GM19193 (cell line): Measurements from ENCODE around the gene KIAA0513.

Experiments
- POLR2A ChIP-seq: IDR thresholded peaks from 4 replicates; pipeline ENCODE4 v1.6.1; 2011; ENCODE audit not compliant: insufficient read depth, insufficient read length; ENCODE audit errors: extremely low read depth

KIAA0513 gene

DNA sequence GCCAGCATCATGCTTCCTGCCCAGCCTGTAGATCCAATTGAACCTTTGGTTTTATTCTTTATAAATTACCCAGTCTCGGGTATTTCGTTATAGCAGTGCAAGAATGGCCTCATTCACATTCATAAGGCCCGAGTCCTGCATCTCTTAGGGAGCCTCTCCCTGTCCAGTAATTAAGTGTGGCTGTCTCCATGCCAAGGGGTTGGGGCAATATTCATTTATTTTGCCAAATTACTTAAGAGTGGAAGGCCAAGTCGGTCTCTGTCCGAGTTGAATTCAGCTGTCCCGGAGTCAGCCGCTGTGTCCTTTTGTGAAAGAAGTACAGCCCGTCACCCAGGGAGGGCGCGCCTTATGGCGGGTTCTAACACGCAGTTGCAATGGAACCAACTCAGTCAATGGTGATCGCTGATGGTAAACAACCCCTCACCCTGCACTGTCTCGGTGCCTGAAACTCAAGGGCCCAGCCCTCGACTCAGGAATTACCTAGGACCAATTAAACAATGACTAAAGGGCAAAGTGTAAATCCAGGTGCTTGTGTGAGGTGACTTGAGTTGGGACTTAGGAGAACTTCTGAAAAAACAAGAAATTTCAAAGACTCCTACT lies 22.2 kb downstream of the KIAA0513 start:
- TF ChIP-seq POLR2A = no peak

DNA sequence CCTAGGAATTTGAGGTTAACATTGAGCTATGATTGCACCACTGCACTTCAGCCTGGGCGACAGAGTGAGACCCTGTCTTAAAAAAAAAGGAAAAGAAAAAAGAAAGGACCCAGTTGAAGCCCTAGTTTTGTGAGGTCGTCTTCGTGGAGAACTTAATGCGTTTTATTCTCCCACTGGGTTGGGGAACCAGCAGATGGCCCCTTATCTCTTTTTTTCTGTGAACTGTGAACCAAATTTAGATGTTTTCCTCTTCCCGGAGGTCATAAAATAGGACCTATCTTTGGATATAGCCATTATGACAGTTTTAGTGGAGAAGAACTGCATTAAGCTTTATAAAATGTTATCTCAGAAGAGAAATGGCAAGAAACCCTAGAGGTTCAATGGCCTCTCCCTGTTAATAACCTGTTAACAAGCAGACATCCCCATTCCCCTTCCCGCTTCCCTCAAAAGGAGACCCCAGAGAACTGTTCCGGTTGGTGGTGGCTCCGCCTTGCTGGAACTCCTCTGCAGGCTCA lies 23.5 kb downstream of the KIAA0513 start:
- TF ChIP-seq POLR2A = no peak

DNA sequence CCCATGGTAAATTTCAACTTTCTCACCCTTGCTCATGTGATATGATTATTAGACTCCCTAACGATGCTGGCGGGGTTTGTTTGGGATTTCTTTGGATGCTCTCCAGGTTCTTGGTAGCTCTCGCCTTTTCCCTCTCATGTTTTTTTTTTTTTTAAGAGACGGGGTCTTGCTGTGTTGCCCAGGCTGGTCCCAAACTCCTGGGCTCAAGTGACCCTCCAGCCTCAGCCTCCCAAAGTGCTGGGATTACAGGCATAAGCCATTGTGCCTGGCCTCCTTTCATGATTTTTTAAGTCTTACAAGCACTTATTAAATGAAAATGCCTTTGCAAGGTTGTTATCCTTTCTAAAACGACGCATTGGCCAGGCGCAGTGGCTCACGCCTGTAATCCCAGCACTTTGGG lies 24.1 kb downstream of the KIAA0513 start:
- no peak for TF ChIP-seq POLR2A

DNA sequence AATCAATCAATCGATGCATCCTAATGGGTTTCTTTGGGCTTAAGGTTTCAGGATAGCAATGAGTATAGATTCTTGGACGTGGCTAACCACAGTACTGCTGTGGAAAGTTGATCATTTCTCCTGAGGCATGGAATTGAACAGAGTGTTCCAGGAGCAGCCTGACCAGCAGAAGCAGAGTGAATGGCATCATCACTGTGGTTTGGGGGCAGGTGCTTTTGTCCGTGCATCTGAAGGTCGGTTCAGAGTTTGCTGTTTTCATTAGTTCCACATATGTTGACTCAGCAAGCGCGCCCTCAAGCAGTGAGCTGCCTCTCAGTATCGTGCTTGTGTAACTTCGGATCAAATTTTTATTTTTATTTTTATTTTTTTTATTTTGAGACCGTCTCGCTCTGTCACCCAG lies 24.9 kb downstream of the KIAA0513 start:
- TF ChIP-seq POLR2A = no peak

DNA sequence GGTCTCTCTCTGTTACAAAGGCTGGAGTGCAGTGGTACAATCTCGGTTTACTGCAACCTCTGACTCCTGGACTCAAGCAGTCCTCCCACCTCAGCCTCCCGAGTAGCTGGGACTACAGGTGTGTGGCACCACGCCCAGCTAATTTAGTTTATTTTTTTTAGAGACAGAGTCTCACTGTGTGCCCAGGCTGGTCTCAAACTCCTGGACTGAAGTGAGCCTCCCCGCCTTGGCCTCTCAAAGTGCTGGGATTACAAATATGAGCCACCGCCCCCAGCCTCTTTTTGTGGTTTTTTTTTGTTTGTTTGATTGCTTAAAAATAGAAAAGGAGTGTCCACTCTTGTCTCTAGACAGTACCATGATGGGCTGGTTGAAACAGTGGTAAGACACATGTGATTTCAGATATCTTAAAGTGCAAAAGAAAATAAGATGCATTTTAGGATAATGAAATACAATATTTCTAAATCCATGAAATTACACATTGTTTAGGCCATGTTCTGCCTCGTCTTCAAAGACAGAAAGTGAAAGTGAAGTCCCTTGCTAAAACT lies 27.4 kb downstream of the KIAA0513 start:
- no peak for TF ChIP-seq POLR2A

DNA sequence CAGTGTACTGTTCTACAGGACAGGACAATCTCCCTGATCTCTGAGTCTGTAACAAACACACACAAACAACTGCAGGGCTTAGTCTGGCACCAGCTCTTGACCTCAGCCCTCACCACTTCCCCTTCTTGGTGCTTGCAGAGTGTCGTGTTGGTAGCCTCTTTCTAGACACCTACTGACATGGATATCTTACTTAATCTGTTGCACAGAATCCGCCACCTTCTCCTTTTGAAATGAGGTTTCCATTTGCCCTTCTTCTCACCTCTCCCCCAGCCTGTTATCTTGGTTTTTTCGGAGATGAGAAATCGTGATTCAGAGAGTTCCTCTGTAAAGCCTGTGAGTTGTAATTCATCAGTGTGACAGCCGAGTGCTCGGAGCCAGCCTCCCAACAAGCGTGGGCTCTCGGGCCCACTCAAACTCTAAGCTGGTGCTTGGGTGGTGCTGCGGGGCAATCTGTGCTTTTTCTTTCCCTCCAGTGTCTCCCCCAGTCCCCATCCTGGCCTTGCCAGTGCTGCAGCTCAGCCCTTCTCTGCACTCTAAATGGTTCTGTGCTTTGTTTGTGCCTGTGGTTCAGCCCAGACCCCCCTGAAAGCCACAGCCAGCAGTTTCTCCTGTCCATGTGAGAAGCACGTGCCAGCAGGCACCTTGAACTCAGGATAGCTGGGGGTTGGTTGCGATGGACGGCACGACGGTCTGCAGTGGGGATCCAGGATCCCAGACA lies 28.1 kb downstream of the KIAA0513 start:
- no peak for TF ChIP-seq POLR2A

DNA sequence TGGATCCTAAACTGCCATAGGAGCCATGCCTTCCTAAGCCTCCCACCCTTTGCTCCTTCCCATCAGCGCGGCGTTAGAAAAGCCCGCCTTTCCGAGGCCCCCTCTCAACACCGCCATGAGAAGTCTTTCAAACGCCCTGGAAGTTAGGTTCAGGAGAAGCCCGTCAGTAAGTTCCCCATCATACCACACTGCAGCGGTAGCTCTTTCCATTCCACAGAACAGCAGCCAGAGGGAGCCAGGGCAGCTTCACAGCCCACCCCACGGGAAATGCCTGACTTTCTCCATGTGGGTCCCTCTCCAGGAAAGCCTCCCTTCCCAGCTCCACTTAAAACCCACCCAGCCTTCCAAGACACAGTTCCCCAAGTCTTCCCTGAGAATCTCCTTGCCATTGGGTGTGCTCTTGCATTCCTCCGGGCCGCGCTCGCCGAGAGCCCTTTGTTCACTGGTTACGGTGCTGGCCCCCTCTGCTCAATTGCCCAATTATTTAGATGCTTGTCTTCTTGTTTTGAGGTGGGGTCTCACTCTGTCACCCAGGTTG lies 28.7 kb downstream of the KIAA0513 start:
- no peak for TF ChIP-seq POLR2A

DNA sequence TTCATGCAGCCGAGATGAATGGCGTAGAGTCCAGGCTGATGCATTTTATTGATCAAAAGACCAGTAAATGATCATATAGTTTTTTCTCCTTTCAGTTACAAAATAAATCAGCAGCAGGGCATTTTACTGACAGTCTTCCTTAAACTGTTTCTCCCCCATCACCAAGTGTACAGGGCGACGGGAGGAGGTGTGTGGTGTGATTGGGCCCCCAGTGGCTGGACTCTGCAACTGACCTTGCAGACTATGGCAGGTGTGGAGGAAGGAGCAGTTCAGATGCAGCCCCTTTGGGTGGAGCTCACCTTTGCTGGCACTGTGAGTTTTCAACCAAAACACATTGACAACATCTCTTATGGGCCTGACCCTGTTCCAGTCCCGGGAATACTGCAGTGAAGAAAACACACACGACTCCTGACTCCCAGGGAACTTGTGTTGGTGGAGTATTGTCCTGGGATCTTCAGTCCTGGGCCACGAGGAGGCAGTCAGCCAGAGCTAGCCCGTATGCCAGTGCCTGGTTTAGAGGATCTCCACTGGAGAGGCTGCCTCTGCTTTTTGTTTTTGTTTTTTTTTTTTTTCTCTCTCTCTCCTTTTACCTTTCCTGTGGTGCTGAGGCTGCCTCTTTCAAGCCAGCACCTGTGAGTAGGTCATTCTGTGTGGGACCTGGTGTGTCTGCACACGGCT lies 29.8 kb downstream of the KIAA0513 start:
- no peak for TF ChIP-seq POLR2A

DNA sequence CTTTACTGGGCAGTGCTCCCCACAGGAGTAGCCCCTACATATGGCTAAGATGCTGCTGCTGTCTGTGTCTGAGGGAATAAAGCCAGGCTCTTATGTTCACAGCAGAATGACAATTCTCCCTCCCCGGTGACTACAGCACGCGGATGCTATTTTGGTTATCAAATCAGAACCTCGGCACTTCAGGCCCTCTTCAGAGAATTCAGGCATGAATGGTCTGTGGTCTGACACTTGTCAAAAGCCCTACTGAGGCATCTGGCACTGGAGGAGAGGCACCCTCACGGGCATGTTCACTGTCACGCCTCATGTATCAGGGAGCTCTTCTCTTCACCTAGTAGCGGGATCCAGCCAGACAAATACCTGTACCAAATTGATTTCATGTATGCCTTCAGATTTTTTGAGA lies 30.4 kb downstream of the KIAA0513 start:
- no peak for TF ChIP-seq POLR2A

DNA sequence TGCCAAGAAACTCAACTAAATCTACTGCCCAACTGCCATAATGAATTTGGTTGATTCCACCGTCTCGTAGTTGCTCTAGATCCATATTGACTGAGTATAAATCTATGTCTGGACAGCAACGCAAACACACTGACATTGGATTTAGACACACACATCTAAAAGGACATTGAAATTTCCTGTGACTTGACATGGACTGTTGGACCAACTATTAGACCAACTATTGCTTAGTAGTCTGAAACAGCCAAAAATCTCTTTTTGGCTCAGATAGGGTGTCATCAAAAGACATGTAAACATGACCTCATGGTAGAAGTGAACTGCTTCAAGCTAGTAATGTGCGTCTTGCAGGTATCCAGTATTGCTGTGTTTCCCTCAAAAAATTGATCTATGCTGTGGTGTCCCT lies 31.3 kb downstream of the KIAA0513 start:
- no peak for TF ChIP-seq POLR2A

DNA sequence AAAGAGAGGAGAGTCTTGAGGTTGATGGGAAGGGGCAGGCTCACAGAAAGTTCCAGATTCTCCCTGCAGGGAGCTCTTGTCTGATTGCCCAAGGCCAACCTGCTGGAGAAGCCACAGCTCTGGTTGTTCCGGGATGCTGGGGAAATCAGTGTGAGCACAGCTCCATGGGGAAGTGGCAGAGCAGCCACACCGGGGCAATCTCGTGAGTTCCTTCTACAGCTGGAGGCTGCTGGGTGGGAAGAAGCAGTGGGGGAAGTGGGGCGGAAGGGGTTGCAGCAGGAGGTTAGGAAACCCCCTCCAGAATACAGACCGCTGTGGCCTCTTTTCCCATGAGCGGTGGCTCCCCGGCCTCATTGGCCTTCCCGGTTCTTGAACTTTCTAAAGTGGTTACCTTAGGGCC lies 34.0 kb downstream of the KIAA0513 start:
- no peak for TF ChIP-seq POLR2A

DNA sequence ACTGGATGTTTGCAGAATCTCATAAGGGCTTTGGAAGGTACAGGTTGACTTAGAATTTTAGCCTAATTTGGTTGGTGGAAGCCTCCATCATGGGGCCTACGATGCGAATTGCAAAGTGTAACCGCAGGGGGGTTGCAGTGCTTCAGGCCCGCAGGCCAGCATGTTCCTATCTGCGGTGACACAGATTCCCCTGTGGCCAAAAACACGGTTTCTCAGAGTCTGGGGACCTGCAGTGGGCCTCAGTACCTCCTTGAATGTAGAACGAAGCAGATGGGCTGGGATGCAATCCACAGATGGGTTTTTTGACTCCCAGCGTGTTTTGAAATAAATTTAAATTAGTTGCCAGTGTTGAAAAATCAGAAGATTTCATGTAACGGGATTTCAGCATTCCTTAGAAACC lies 34.7 kb downstream of the KIAA0513 start:
- TF ChIP-seq POLR2A = no peak

DNA sequence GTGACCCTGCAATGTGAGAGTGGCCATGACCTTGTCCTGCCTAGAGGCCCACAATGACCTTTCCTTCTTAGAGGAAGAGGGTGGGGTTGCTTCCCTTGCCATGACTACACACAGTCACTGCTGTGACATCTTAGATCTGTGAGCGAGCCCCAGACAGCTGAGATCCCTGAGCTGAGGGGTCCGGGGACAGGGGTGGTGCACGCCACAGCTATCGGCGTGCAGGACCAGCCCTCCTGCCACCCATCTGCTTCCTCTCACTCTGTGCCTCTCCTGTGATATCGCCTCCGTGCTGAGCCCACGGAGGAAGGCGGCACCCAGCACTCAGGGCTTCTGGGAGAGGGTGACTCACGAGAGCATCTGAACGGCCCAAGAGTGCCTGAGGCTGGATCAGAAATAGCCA lies 35.2 kb downstream of the KIAA0513 start:
- no peak for TF ChIP-seq POLR2A

DNA sequence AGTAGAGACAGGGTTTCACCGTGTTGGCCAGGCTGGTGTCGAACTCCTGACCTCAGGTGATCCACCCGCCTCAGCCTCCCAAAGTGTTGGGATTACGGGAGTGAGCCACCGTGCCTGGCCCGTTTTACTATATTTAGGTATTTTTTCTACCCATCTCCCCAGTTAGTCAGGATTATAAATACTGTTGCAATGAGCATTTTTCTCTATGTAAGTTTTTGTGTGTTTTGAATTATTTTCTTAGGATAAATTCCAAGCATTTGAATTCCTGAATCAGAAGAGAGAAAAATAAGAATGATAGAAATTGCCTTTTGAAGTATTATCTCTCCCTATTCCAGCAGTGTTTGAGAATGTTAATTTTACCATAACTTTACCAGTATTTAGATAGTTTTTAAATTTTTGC lies 36.6 kb downstream of the KIAA0513 start:
- TF ChIP-seq POLR2A = no peak

DNA sequence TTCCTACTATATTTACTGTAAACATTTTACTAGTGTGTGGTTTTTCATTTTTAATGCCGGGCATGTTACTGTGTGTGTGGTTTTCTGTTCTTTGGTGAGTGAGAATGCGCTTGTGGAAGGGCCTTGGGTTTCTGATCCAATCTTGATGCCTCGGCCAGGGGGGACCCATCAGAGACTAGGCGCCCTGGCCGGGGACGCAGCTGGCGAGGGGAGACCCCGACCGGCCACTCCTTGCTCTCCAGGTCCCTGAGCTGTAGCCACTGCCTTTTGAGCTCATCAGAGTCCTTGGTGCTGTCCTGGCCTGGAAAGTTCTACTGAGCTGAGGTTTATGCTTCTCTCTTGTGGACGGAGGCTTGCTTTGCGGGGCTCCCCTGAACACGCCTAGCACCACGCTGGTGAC lies 37.5 kb downstream of the KIAA0513 start:
- no peak for TF ChIP-seq POLR2A
